GM21447 (cell line): Measurements from ENCODE around the gene ELMO1.

Experiments
- ATAC-seq: cut with Tn5 transposase; IDR thresholded peaks from one replicate; pipeline ENCODE4 v1.9.1; 2021; ENCODE audit not compliant: unreplicated experiment

Gene ELMO1

DNA sequence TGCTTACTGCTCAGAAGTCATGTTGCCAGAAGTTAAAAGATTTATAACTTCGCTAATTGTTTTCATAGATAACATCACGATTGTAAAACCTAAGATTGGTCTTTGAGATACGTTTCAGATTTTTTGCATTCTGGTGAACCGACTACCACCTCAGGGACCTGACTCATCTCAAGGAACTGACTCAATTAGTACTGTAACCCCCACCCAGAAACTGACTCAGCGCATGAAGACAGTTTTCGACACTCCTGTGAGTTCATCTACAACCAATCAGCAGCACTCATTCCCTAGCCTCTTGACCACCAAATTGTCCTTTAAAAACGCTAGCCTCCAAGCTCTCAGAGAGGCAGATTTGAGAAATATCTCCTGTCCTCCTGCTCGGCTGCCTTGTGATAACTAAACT lies 72.3 kb downstream of the ELMO1 start:
- no peak for ATAC-seq

- ATAC-seq, result no peak
These were observed 75.9 kb downstream of the ELMO1 start for GRCh38 chr7:37372750-37373149.

GRCh38 chr7:37371755-37372154 lies 76.9 kb downstream of the ELMO1 start:
- ATAC-seq, result no peak

DNA sequence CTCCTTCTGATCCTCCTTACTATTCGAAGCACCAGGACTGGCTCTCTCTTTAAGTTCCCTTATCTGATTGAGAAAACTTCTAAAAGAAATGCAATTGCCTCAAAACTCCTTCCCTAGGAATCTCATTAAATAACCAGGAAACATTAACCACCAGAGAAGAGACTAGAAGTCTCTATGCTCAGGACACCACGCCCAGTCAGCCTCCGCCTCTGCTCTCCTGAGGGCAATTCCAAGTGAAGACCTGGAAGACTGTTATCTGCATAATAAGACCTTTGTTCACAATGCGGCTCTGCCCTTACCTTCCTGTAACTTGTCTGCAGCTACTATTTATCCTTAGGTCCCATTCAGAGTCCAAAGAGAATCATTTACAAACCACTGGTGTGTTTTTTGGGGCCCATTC lies 78.8 kb downstream of the ELMO1 start:
- ATAC-seq, result no peak

GRCh38 chr7:37368540-37368939 lies 80.1 kb downstream of the ELMO1 start:
- no peak for ATAC-seq

DNA sequence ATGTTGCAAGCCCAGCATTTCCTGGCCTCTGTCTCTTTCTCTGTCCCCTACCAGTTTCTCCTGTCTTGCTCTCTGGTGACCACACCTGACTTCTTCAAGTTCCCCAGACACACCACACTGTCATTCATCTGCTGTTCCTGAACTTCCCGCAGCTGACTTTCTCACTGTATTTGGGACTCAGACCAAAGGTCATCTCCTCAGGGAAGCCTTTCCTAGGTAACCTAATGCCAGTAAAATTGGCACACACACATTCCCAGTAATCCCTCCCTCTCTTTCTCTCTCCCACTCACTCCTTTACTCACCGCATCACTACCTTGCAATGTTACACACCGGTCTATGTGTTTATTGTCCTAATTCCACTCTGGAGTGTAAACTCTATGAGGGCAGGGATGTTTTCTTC lies 81.7 kb downstream of the ELMO1 start:
- ATAC-seq, result no peak

- ATAC-seq, result no peak
These were observed 82.2 kb downstream of the ELMO1 start for GRCh38 chr7:37366445-37366844.

DNA sequence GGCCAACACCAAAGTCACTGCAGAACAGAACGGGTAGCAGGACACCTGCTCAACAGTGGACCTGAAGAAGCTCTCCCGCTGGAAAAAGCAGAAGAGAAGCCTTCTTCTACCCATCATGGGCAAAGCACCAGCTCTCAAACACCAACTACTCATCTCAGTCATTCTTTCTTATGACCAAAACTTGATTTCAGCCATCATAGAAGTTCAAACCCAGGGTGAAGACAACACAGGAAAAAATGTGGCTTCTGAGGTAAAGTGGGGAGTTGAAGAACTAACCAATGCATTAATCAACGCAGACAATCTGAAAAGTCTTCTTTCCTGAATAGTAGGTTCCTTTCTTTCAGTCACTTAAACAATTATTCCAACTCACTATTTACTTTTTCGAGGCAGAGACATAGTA lies 83.3 kb downstream of the ELMO1 start:
- no peak for ATAC-seq

- ATAC-seq, result no peak
These were observed 83.8 kb downstream of the ELMO1 start for GRCh38 chr7:37364856-37365255.

DNA sequence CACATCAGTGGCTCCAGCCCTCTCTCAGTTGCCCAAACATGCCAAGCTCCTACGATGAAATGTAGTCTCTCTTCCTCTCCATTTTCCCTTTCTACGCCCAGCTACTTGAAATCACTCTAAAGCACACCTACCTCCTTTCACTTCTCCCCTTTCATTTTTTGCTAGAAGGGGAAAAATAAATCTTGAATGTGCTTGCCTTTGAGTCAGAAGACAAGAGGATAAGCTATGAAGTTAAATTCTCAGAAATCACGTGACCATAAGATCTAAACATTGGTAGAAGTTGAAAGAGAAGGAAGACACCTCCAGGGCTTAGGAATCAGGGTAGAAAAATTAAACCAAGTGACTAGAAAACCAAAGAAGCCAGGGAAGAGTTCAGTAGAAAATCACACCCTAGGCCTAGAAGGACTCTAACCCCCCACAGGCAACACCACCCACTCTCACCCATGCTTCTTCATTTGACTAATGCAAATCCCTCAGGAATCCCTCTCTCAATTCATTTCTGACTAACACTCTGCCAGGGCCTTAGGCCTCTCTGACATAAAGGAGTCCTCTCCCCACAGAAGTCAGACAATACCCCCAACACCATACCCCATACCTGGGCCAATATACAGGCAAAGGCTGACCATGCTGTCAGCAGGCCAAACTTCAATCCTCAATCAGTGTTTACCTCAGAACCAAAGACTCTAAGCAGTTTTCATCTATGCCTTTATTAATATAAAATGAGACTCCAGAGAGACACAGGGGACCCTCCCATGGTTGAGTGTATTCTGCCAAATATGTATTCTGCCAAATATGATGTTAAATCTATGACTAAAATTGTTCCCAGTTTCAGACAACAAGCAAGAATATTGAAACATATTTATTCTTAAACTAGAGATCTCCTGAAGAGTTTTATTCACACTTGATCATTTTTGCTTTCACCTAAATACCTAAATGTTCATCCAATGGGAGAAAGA lies 84.8 kb downstream of the ELMO1 start:
- no peak for ATAC-seq

DNA sequence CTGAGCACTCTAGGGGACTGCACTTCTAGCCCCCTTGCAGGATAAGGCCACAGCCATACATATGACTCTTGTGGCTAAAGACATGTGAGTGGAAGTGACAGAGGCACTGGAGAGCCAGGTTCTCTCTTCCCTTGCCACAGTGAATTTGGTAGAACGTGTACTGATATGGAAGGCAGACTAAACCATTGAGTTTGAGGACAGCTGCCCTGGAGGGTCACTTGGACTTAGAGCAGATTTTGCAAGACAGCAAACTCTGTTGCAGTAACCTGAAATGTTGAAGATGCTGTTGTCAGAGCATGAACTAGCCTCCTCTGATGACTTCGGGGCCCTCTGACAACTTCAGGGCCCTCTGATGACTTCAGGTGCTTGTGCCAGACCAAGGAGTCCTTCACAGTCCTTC lies 85.9 kb downstream of the ELMO1 start:
- no peak for ATAC-seq

DNA sequence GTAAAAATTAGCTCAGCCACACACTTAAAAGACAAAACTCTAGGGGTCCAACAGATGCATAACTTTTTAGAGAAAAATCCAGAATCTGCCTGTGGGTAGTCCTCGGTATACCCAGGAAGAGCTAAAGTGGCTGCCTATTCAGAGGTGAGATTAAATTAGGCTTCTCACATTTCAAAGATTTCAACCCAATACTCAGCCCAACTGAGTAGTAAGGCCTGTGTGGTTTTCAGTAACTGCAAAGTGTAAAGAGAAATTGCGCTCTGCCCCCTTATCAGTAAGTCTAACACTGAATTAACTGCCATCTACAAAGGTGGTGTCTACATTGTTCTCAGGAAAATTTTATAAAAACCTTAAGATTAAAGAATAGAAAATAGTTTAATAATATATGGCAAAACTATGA lies 88.2 kb downstream of the ELMO1 start:
- ATAC-seq, result no peak

GRCh38 chr7:37359662-37360444 lies 88.8 kb downstream of the ELMO1 start:
- no peak for ATAC-seq

DNA sequence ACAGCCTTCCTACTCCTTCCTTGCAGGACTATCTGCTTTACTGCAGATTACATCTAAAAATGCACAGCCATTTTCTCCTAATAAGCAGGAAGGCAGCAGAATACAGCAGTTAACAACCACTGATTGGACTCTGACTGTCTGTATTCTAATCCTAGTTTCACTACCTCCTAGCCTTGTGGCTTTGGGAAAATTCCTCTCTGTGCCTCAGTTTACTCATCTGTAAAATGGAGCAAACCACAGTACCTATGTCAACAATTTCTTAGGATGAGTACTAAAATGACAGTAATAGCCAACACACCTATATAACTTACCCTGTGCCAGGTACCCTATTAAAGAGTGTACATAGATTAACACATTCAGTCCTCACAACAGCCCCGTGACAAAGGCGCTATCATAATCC lies 89.5 kb downstream of the ELMO1 start:
- ATAC-seq, result no peak

DNA sequence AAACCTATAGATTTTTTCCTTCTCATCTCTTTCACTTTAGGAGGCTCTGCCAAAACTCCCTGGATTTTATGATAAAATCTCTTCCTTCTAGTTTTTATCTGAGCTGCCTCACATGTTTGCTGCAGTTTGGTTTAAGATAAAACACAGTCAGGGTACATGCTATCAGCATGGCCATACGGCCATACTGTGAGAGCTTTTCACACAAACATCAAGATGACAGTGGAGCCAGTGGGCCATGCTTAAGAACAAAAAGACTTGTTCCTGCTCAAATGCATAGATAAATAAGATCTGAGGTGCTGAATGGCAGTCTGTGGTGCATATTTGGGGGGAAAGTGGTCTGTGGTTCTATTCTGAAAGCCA lies 91.0 kb downstream of the ELMO1 start:
- no peak for ATAC-seq

DNA sequence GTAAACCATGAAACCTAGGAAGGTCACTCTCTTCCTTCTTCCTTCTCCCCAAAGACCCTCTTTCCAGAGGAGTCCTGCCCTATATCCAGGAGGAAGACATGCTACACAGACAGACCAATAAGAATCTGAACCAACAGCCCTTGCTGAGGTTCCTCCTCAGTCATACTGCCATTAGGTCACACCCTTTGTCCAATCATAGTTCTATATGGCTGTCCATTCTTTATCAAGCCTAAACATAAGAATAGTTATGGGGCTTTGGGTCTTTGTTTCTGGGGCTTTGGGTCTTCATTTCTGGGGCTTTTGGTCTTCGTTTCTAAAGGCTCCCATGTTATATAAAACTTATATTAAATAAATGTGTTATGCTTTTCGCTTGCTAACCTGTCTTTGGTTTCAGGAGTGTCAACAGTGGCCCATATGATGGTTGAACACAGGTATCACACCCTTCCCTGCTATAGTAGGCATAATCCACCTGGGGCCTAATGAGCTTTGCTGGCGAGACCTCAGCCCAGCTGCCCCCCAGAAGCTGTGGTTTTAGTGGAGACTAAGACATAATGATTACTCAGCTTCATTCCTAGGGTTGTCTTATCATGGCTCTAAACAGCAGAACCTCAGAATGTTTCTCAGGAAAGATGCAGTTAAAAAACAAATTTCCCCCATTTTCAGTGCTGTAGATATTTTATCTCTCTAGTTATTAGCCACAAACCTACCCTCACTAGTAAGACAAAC lies 91.6 kb downstream of the ELMO1 start:
- no peak for ATAC-seq

DNA sequence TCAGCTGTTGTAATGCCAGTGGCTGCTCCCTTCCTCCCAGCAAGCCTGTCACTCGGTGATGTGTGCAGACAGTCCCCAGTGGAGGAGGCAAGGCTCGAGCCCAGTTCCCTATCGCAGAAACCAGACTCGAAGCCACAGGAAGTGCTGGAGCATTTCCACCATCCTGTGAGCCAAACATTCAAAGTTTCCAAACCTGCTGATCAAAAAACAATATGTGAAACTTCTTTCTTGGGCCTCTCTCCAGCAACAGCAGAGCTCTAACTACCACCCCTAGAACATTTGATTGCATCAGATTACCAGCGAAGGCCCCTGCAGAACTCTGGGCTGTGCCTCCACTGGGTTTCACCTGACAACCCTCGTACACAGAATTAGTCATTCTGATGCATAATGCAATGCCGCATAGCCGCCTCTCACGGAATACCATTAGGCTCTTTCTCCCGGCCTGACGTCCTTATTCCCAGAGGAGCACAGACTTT lies 94.0 kb downstream of the ELMO1 start:
- ATAC-seq, result peak; percentile 36

- ATAC-seq, result no peak
These were observed 94.6 kb downstream of the ELMO1 start for GRCh38 chr7:37353949-37354655.

GRCh38 chr7:37352974-37353948 lies 95.4 kb downstream of the ELMO1 start:
- peak; percentile 53 for ATAC-seq
